ENCODE results near the gene INCA1.

INCA1 gene

DNA sequence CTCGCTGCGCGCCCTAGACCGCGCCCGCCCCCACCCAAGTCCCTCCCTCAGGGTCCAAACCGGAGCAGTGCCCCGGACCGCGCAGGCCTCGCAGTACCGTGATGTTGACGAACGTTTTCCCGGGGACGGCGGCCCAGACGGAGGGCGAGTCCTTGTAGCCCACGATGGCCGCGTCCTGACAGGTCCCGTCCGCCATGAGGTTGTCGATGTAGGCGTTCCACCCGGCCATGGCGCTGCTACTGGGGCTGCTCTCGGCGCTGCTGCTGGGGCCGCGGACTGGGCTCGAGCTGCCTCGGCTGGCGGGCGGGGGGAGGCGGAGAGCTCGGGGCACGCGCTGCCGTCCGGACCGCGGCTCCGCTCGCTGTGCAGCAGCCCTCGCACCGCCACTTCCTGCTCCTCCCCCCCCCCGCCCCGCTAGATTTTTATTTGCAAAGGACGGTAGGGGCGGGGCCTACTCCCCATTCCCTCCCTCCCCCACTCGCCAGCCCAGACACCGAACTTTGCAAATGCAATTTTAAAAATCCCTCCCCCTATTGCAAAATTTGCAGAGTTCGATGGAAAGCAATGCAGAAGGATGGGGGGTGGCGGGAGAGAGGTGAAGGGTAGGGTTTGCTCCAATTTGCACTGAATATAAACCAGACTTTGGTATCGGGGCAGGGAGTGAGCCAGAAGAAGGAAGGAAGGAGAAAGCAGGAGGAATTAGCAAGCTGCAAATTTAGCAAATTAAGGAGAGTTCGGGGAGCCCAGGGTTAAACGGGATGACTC, 49.0 kb downstream of the INCA1 start, which contains the start of gene PFN1:
PFN1 (minus strand) TSS at position 365 of the 765 bp plus-strand sequence; CDS start at position 229, 136 bp downstream.
- no peak within 1 kb of the TSS for H3K4me3 ChIP-seq (IDR thresholded peaks at IDR 0.05; ENCODE audit: insufficient read depth, low read depth, low read length)
- H3K9ac ChIP-seq, result peak within 1 kb of the TSS; percentile 66; the same call in 1 of the 2 replicates
- peak within 1 kb of the TSS; percentile 85 for H3K27ac ChIP-seq
- TF ChIP-seq, protein P1, sequence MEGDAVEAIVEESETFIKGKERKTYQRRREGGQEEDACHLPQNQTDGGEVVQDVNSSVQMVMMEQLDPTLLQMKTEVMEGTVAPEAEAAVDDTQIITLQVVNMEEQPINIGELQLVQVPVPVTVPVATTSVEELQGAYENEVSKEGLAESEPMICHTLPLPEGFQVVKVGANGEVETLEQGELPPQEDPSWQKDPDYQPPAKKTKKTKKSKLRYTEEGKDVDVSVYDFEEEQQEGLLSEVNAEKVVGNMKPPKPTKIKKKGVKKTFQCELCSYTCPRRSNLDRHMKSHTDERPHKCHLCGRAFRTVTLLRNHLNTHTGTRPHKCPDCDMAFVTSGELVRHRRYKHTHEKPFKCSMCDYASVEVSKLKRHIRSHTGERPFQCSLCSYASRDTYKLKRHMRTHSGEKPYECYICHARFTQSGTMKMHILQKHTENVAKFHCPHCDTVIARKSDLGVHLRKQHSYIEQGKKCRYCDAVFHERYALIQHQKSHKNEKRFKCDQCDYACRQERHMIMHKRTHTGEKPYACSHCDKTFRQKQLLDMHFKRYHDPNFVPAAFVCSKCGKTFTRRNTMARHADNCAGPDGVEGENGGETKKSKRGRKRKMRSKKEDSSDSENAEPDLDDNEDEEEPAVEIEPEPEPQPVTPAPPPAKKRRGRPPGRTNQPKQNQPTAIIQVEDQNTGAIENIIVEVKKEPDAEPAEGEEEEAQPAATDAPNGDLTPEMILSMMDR (conservative IDR thresholded peaks at IDR 0.05; ENCODE audit: low read depth, low read length), result no peak
- peaks cover 8% of the 10 kb centered on the region; the same call in 1 of the 2 replicates for H3K79me2 ChIP-seq (ENCODE audit: insufficient read depth, low read depth)
- H3K4me1 ChIP-seq (ENCODE audit: low read depth, poor library complexity, severe bottlenecking), result no peaks in the 10 kb centered on the region
- H3K36me3 ChIP-seq (ENCODE audit: insufficient read depth), result no peaks in the 10 kb centered on the region
- H3K27me3 ChIP-seq (ENCODE audit: insufficient read depth, low read depth), result no peaks in the 10 kb centered on the region
- no peak within 1 kb of the TSS for H2AFZ ChIP-seq (ENCODE audit: low read depth)
- H4K20me1 ChIP-seq (ENCODE audit: insufficient read depth), result no peaks in the 10 kb centered on the region
- no peak within 1 kb of the TSS for H3K4me2 ChIP-seq

DNA sequence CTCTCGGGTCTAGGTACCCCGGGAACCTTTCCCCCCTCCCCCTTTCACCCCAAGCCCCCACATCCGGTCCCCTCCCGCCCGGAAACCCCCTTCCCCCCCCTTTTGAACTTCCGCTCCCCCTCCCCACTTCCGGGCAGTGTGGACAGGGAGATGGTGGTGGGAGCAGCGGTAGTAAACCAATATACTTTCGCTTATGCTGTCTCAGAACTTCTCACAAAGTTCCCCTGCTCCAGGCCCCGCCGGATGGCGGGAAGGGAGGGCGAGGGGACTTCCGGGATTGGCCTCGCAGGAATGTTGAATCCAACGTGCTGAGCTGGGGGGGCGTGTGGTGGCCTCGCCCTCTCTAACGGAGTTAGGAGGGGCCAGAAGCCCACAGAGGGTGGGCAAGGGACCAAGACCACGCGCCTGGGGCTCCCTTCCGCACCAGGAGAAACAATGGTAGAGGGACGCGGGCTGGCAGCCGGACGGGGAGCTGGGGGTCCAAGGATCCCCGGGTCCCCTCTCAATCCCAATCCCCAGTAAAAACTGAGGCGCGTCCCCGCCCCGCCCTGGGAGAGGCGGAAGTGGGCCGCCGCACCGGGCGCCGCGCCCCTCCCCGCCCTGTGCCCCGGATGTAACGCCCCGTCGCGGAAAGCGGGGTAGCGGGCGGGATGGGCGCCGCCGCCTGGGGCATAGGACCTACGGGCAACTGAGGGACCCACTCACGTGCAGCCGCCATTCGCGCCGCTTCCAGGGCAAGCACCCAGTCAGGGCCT, 49.7 kb downstream of the INCA1 start:
- peak overlapping the region; percentile 65; the same call in 1 of the 2 replicates for H3K9ac ChIP-seq
- TF ChIP-seq, protein P1 (conservative IDR thresholded peaks at IDR 0.05; ENCODE audit: low read depth, low read length), result no peak
- H3K79me2 ChIP-seq (ENCODE audit: insufficient read depth, low read depth), result peaks cover 8% of the 10 kb centered on the region; the same call in 1 of the 2 replicates
- H3K36me3 ChIP-seq (ENCODE audit: insufficient read depth), result no peaks in the 10 kb centered on the region
- H4K20me1 ChIP-seq (ENCODE audit: insufficient read depth), result no peaks in the 10 kb centered on the region
- no peak overlapping the region for H2AFZ ChIP-seq (ENCODE audit: low read depth)
- no peak overlapping the region for H3K4me2 ChIP-seq
- H3K27me3 ChIP-seq (ENCODE audit: insufficient read depth, low read depth), result no peaks in the 10 kb centered on the region
- H3K4me1 ChIP-seq (ENCODE audit: low read depth, poor library complexity, severe bottlenecking), result no peaks in the 10 kb centered on the region
- peak overlapping the region; percentile 58 for H3K27ac ChIP-seq
- H3K4me3 ChIP-seq (IDR thresholded peaks at IDR 0.05; ENCODE audit: insufficient read depth, low read depth, low read length), result no peak overlapping the region

DNA sequence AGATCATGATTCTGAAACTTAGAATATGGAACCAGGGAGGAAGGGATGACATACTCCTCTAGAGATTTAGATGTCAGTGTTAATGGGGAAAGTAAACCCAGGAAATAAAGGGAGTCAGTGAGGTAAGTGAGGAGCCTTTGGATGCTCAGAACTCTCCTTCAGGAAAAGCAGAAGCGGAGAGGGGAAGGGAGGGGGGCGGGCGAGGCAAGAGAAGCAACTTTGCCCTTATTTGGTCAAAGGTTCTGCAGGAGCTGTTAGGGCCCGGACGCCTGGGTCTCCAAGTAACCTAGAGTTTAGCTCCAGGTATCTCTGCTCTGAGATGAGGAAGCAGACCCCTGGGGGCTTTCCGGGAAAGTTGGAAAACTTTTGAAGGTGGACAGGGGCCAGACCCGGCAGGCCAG, 50.3 kb downstream of the INCA1 start:
- Histone ChIP-seq H3K36me3 (ENCODE audit: insufficient read depth) (no peaks in the 10 kb centered on the region), H4K20me1 (ENCODE audit: insufficient read depth) (no peaks in the 10 kb centered on the region), H2AFZ (ENCODE audit: low read depth) (no peak overlapping the region)

DNA sequence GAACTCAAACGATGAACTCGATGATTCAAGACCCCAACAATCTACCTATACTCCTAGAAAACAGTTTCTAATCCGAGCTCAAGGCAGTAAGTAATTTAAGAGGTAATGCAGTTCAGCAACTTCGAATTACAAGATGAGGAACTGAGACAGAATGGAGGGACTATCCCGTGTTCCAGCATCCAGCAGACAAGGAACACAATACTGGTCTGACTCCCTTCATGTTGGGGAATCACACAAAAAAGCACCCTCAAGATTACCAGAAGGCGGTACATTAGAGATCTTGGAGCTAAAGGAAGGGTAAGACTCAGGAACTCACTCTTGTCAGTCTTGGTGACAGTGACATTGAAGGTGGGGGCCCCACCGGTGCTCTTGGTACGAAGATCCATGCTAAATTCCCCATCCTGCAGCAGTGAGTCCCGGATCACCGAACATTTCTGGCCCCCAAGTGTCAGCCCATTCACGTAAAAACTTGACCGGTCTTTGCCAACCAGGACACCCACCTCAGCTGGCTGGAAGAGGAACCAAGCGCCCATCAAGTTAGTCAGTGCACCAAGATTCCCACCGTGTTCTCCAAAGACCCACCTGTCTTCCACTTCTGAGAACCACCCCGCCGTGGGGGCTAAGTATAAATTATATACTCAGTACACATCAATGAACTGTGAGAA, 50.9 kb downstream of the INCA1 start:
- Histone ChIP-seq H3K9ac (no peak overlapping the region; the same call in 1 of the 2 replicates), H3K36me3 (ENCODE audit: insufficient read depth) (no peaks in the 10 kb centered on the region), H3K4me2 (no peak overlapping the region), H3K4me1 (ENCODE audit: low read depth, poor library complexity, severe bottlenecking) (no peaks in the 10 kb centered on the region), H3K79me2 (ENCODE audit: insufficient read depth, low read depth) (peaks cover 8% of the 10 kb centered on the region; the same call in 1 of the 2 replicates), H4K20me1 (ENCODE audit: insufficient read depth) (no peaks in the 10 kb centered on the region), H2AFZ (ENCODE audit: low read depth) (no peak overlapping the region), H3K27me3 (ENCODE audit: insufficient read depth, low read depth) (no peaks in the 10 kb centered on the region), H3K4me3 (IDR thresholded peaks at IDR 0.05; ENCODE audit: insufficient read depth, low read depth, low read length) (no peak overlapping the region), H3K27ac (no peak overlapping the region)
- TF ChIP-seq, protein P1 (conservative IDR thresholded peaks at IDR 0.05; ENCODE audit: low read depth, low read length), result no peak

More for the DNA sequence above, 50.3 kb downstream of the INCA1 start:
- H3K27me3 ChIP-seq (ENCODE audit: insufficient read depth, low read depth), result no peaks in the 10 kb centered on the region
- H3K4me2 ChIP-seq, result no peak overlapping the region
- TF ChIP-seq, protein P1 (conservative IDR thresholded peaks at IDR 0.05; ENCODE audit: low read depth, low read length), result no peak
- no peak overlapping the region; the same call in 1 of the 2 replicates for H3K9ac ChIP-seq
- H3K27ac ChIP-seq, result no peak overlapping the region
- H3K4me1 ChIP-seq (ENCODE audit: low read depth, poor library complexity, severe bottlenecking), result no peaks in the 10 kb centered on the region
- H3K4me3 ChIP-seq (IDR thresholded peaks at IDR 0.05; ENCODE audit: insufficient read depth, low read depth, low read length), result no peak overlapping the region
- peaks cover 8% of the 10 kb centered on the region; the same call in 1 of the 2 replicates for H3K79me2 ChIP-seq (ENCODE audit: insufficient read depth, low read depth)
